ENCODE data around the gene DYNC2H1.
"Not testable (repeated sequence)": the region's sequence is repeated elsewhere in the genome, so short reads cannot be mapped to it uniquely, and the experiment has no call there.

Gene DYNC2H1

GRCh38 chr11:103295704-103296103 lies 186.5 kb downstream of the DYNC2H1 start:
- DNase-seq = no peak

GRCh38 chr11:103297900-103298299 lies 188.7 kb downstream of the DYNC2H1 start:
- no peak for DNase-seq

GRCh38 chr11:103315248-103315647 lies 206.0 kb downstream of the DYNC2H1 start:
- peak; percentile 10 for DNase-seq

- DNase-seq = peak; percentile 14
These were observed 207.9 kb downstream of the DYNC2H1 start for GRCh38 chr11:103317118-103317517.

- no peak for DNase-seq
These were observed 213.6 kb downstream of the DYNC2H1 start for GRCh38 chr11:103322821-103323220.

- DNase-seq = no peak
These were observed 216.5 kb downstream of the DYNC2H1 start for GRCh38 chr11:103325686-103326069.

GRCh38 chr11:103326070-103326794 lies 217.0 kb downstream of the DYNC2H1 start:
- peak; percentile 81 for DNase-seq

GRCh38 chr11:103327721-103328120 lies 218.5 kb downstream of the DYNC2H1 start:
- no peak for DNase-seq

- DNase-seq = no peak
These were observed 223.2 kb downstream of the DYNC2H1 start for GRCh38 chr11:103332409-103332808.

- peak; percentile 53 for DNase-seq
These were observed 229.6 kb downstream of the DYNC2H1 start for GRCh38 chr11:103338621-103339484.

GRCh38 chr11:103339485-103339857 lies 230.2 kb downstream of the DYNC2H1 start:
- no peak for DNase-seq

GRCh38 chr11:103340956-103341355 lies 231.7 kb downstream of the DYNC2H1 start:
- DNase-seq = no peak

GRCh38 chr11:103344886-103345285 lies 235.7 kb downstream of the DYNC2H1 start:
- DNase-seq = no peak

- no peak for DNase-seq
These were observed 240.4 kb downstream of the DYNC2H1 start for GRCh38 chr11:103349595-103349994.

- DNase-seq = no peak
These were observed 245.4 kb downstream of the DYNC2H1 start for GRCh38 chr11:103354656-103355055.

GRCh38 chr11:103358251-103358650 lies 249.0 kb downstream of the DYNC2H1 start:
- DNase-seq = peak; percentile 67

- peak; percentile 43 for DNase-seq
These were observed 250.0 kb downstream of the DYNC2H1 start for GRCh38 chr11:103359216-103359615.

GRCh38 chr11:103364687-103365086 lies 255.5 kb downstream of the DYNC2H1 start:
- DNase-seq = no peak

- DNase-seq = no peak
These were observed 258.4 kb downstream of the DYNC2H1 start for GRCh38 chr11:103367650-103368049.

- DNase-seq = no peak
These were observed 258.9 kb downstream of the DYNC2H1 start for GRCh38 chr11:103368145-103368544.

- DNase-seq = no peak
These were observed 260.9 kb downstream of the DYNC2H1 start for GRCh38 chr11:103370076-103370475.

GRCh38 chr11:103372906-103373305 lies 263.7 kb downstream of the DYNC2H1 start:
- DNase-seq = no peak

GRCh38 chr11:103374227-103374626 lies 265.0 kb downstream of the DYNC2H1 start:
- DNase-seq = not testable (repeated sequence)

GRCh38 chr11:103378931-103379330 lies 269.7 kb downstream of the DYNC2H1 start:
- DNase-seq = no peak
